Trophoblast cell (in vitro differentiated cells and primary cell): ENCODE data around the gene FOSB.

ENCODE experiments used
- DNase-seq, 2 donors: peaks; one replicate each; pipeline ENCODE4 v3.0.0-alpha.2; 2016
- H2AFZ ChIP-seq: 2 replicates; pipeline ENCODE4 v1.6.1; 2013; ENCODE audit warnings: low read length, moderate library complexity, mild to moderate bottlenecking; ENCODE audit not compliant: insufficient read depth, poor library complexity
- H2AK5ac ChIP-seq: 2 replicates; pipeline ENCODE4 v1.6.1; 2013; ENCODE audit warnings: mild to moderate bottlenecking, low read length
- H2BK120ac ChIP-seq: 2 replicates; pipeline ENCODE4 v1.6.1; 2013; ENCODE audit warnings: low read length, mild to moderate bottlenecking, moderate library complexity; ENCODE audit not compliant: insufficient read depth, poor library complexity
- H2BK12ac ChIP-seq: 2 replicates; pipeline ENCODE4 v1.6.1; 2013; ENCODE audit warnings: mild to moderate bottlenecking, low read length, moderate library complexity
- H2BK5ac ChIP-seq: 2 replicates; pipeline ENCODE4 v1.6.1; 2013; ENCODE audit warnings: low read length, low read depth, moderate library complexity, mild to moderate bottlenecking; ENCODE audit not compliant: poor library complexity
- H3K14ac ChIP-seq: 2 replicates; pipeline ENCODE4 v1.6.1; 2013; ENCODE audit warnings: mild to moderate bottlenecking, low read length
- H3K18ac ChIP-seq: 2 replicates; pipeline ENCODE4 v1.6.1; 2013; ENCODE audit warnings: mild to moderate bottlenecking, low read length
- H3K23ac ChIP-seq: 2 replicates; pipeline ENCODE4 v1.6.1; 2013; ENCODE audit warnings: low read length
- H3K27ac ChIP-seq: 2 replicates; pipeline ENCODE4 v1.5.1; 2013; ENCODE audit warnings: low read depth, mild to moderate bottlenecking, inconsistent platforms, low read length, moderate library complexity
- H3K27me3 ChIP-seq: 2 replicates; pipeline ENCODE4 v1.6.1; 2013; ENCODE audit warnings: inconsistent platforms, mild to moderate bottlenecking, low read length, moderate library complexity; ENCODE audit not compliant: insufficient read depth
- H3K36me3 ChIP-seq, 2 experiments: 1 replicate in 1 of 2; 2 replicates in 1 of 2; pipeline ENCODE4 v1.6.1; 2013; ENCODE audit warnings: low read length in 2 of 2, mild to moderate bottlenecking in 2 of 2, moderate library complexity in 1 of 2; ENCODE audit not compliant: insufficient read depth in 2 of 2, control insufficient read depth in 1 of 2
- H3K4ac ChIP-seq: 2 replicates; pipeline ENCODE4 v1.6.1; 2013; ENCODE audit warnings: low read depth, mild to moderate bottlenecking, low read length, moderate library complexity
- H3K4me1 ChIP-seq, 2 experiments: 1 replicate in 1 of 2; 2 replicates in 1 of 2; pipeline ENCODE4 v1.6.1; 2013; ENCODE audit warnings: low read length in 2 of 2, mild to moderate bottlenecking in 2 of 2, moderate library complexity in 1 of 2; ENCODE audit not compliant: insufficient read depth in 2 of 2, control insufficient read depth in 1 of 2
- H3K4me2 ChIP-seq: 2 replicates; pipeline ENCODE4 v1.6.1; 2013; ENCODE audit warnings: inconsistent platforms, mild to moderate bottlenecking, low read length, moderate library complexity
- H3K4me3 ChIP-seq: 2 replicates; pipeline ENCODE4 v1.5.1; 2013; ENCODE audit warnings: mild to moderate bottlenecking, low read depth, low read length, inconsistent platforms
- H3K79me1 ChIP-seq: one replicate; pipeline ENCODE4 v1.6.1; 2013; ENCODE audit warnings: low read length
- H3K79me2 ChIP-seq: 2 replicates; pipeline ENCODE4 v1.6.1; 2013; ENCODE audit warnings: low read length, mild to moderate bottlenecking; ENCODE audit not compliant: control insufficient read depth, insufficient read depth, poor library complexity
- H3K9ac ChIP-seq: 2 replicates; pipeline ENCODE4 v1.6.1; 2013; ENCODE audit warnings: mild to moderate bottlenecking, low read length
- H3K9me3 ChIP-seq: 2 replicates; pipeline ENCODE4 v1.6.1; 2013; ENCODE audit warnings: low read depth, mild to moderate bottlenecking, control low read depth, inconsistent platforms, low read length; ENCODE audit not compliant: insufficient read depth
- H4K12ac ChIP-seq: 2 replicates; pipeline ENCODE4 v1.6.1; 2013; ENCODE audit warnings: low read depth, mild to moderate bottlenecking, low read length, moderate library complexity
- H4K8ac ChIP-seq: 2 replicates; pipeline ENCODE4 v1.6.1; 2013; ENCODE audit warnings: low read depth, mild to moderate bottlenecking, low read length, moderate library complexity
- H4K91ac ChIP-seq: one replicate; pipeline ENCODE4 v1.6.1; 2013; ENCODE audit warnings: low read depth, mild to moderate bottlenecking, low read length, moderate library complexity
- whole genome bisulfite sequencing: extraction: QIAGEN DNeasy Blood & Tissue Kit; methylation state at CpG from one replicate; pipeline ENCODE4 v1.1.7; 2013; ENCODE audit warnings: missing lambda C conversion rate; ENCODE audit not compliant: insufficient read length, insufficient coverage; ENCODE audit errors: extremely low coverage; 5-methylcytosine and 5-hydroxymethylcytosine counted together

The FOSB gene

GRCh38 chr19:45420356-45420755, 47.4 kb upstream of the FOSB start:
- peaks cover 8% of the 10 kb centered on the region for H3K79me2 ChIP-seq
- H3K9ac ChIP-seq = no peak overlapping the region
- H3K14ac ChIP-seq = no peak overlapping the region
- no peak overlapping the region for H4K8ac ChIP-seq
- H3K36me3 ChIP-seq = peaks cover 12 to 31% of the 10 kb centered on the region in 2 experiments
- no peak overlapping the region for H4K91ac ChIP-seq
- H3K4me3 ChIP-seq = no peak overlapping the region
- H2AFZ ChIP-seq = no peak overlapping the region
- WGBS = no CpG with 5 or more reads among the region's 10 CpGs
- H2AK5ac ChIP-seq = no peak overlapping the region
- H3K18ac ChIP-seq = no peak overlapping the region
- no peaks in the 10 kb centered on the region for H3K27me3 ChIP-seq
- no peak for DNase-seq
- no peak overlapping the region for H2BK12ac ChIP-seq
- no peak overlapping the region for H2BK120ac ChIP-seq
- H3K79me1 ChIP-seq = peaks cover 13% of the 10 kb centered on the region
- H2BK5ac ChIP-seq = no peak overlapping the region
- H4K12ac ChIP-seq = no peak overlapping the region
- no peak overlapping the region for H3K4me2 ChIP-seq
- no peak overlapping the region for H3K4ac ChIP-seq
- H3K23ac ChIP-seq = no peak overlapping the region
- H3K9me3 ChIP-seq = no peaks in the 10 kb centered on the region
- H3K4me1 ChIP-seq = peaks cover 11 to 17% of the 10 kb centered on the region in 2 experiments
- no peak overlapping the region for H3K27ac ChIP-seq

DNA sequence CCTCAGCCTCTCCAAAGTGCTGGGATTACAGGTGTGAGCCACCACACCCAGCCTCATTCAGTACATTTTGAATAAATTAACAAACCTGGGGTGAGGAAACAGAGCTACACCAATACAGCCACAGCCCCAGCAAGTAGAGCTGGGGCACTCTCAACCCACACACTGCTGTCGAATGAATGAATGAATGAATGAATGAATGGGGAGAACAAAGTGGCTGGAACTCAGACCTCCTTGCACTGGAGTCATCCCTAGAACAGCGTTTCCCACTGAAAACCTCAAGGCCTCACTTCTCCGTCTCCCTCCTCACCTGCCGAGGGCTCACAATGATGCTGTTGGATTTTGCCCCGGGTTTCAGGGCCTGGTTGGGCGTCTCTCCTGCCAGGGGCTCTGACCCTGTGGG, 46.9 kb upstream of the FOSB start:
- no peak overlapping the region for H3K27ac ChIP-seq
- H3K79me2 ChIP-seq = peaks cover 8% of the 10 kb centered on the region
- no peak overlapping the region for H2BK5ac ChIP-seq
- no peak overlapping the region for H4K91ac ChIP-seq
- H3K4me2 ChIP-seq = no peak overlapping the region
- H3K18ac ChIP-seq = no peak overlapping the region
- no peak overlapping the region for H3K4ac ChIP-seq
- H3K14ac ChIP-seq = no peak overlapping the region
- no peak overlapping the region for H3K23ac ChIP-seq
- H2BK120ac ChIP-seq = no peak overlapping the region
- no peak overlapping the region for H4K12ac ChIP-seq
- DNase-seq = no peak
- H2AFZ ChIP-seq = no peak overlapping the region
- WGBS = no CpG with 5 or more reads among the region's 6 CpGs
- H2BK12ac ChIP-seq = no peak overlapping the region
- no peaks in the 10 kb centered on the region for H3K9me3 ChIP-seq
- no peak overlapping the region for H3K4me3 ChIP-seq
- peaks cover 8 to 27% of the 10 kb centered on the region in 2 experiments for H3K36me3 ChIP-seq
- no peaks in the 10 kb centered on the region for H3K27me3 ChIP-seq
- H4K8ac ChIP-seq = no peak overlapping the region
- peaks cover 11 to 18% of the 10 kb centered on the region in 2 experiments for H3K4me1 ChIP-seq
- H3K9ac ChIP-seq = no peak overlapping the region
- H2AK5ac ChIP-seq = no peak overlapping the region
- H3K79me1 ChIP-seq = peaks cover 13% of the 10 kb centered on the region

- Histone ChIP-seq H3K18ac (no peak overlapping the region), H3K4me2 (no peak overlapping the region), H3K27ac (no peak overlapping the region), H2BK5ac (no peak overlapping the region), H2BK12ac (no peak overlapping the region), H3K4me1 (peaks cover 11 to 18% of the 10 kb centered on the region in 2 experiments), H2AK5ac (no peak overlapping the region), H3K23ac (no peak overlapping the region), H2AFZ (no peak overlapping the region), H3K27me3 (no peaks in the 10 kb centered on the region), H3K79me2 (peaks cover 8% of the 10 kb centered on the region), H2BK120ac (no peak overlapping the region), H3K36me3 (peaks cover 7 to 20% of the 10 kb centered on the region in 2 experiments), H3K4ac (no peak overlapping the region), H3K9me3 (no peaks in the 10 kb centered on the region), H3K14ac (no peak overlapping the region), H4K8ac (no peak overlapping the region), H3K79me1 (peaks cover 13% of the 10 kb centered on the region), H4K91ac (no peak overlapping the region), H3K4me3 (no peak overlapping the region), H4K12ac (no peak overlapping the region), H3K9ac (peak overlapping the region; percentile 2)
- WGBS = no CpG with 5 or more reads among the region's 6 CpGs
- no peak for DNase-seq
These were observed 45.8 kb upstream of the FOSB start for GRCh38 chr19:45421947-45422498.

DNA sequence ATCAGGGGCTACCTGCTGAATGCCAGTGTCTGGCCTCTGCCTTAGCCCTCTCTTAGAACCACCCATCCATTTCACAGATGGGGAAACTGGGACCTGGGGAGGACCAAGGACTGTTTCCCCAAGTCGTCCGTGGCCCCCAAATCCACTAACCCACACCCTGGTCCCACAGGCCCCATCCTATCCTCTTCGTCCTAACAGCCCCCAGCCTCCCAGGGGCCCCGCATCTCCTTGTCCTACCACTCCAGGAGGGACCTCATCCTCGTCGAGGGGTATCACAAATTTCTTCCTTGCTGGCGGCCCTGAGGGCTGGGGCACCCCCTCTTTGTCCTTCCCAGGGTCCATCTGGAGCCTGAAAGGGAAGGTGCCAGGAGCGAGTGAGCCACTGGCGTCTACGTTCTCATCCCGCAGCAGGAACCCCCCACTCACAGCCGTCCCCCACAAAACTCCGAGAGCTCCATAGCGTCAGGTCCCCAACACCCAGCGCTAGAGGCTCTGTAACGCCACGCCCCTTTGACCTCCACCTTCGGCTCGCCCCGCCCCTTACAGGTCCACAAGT, 44.7 kb upstream of the FOSB start:
- DNase-seq = no peak
- Histone ChIP-seq H2BK120ac (peak overlapping the region; percentile 39), H4K91ac (peak overlapping the region; percentile 94), H3K4me3 (peak overlapping the region; percentile 76), H3K36me3 (peaks cover 7 to 18% of the 10 kb centered on the region in 2 experiments), H2BK5ac (peak overlapping the region; percentile 75), H3K9me3 (no peaks in the 10 kb centered on the region), H3K4ac (peak overlapping the region; percentile 25), H3K4me1 (peaks cover 11 to 18% of the 10 kb centered on the region in 2 experiments), H3K27ac (peak overlapping the region; percentile 39), H3K14ac (peak overlapping the region; percentile 69), H4K8ac (peak overlapping the region; percentile 91), H3K79me2 (peaks cover 8% of the 10 kb centered on the region), H2AK5ac (peak overlapping the region; percentile 99), H3K23ac (no peak overlapping the region), H3K4me2 (peak overlapping the region; percentile 67), H3K18ac (peak overlapping the region; percentile 60), H2BK12ac (peak overlapping the region; percentile 64), H3K9ac (peak overlapping the region; percentile 72), H2AFZ (peak overlapping the region; percentile 80), H4K12ac (peak overlapping the region; percentile 86), H3K27me3 (no peaks in the 10 kb centered on the region), H3K79me1 (peaks cover 13% of the 10 kb centered on the region)
- no CpG with 5 or more reads among the region's 20 CpGs for WGBS
